SU-DHL-6 (cell line): ENCODE measurements around the gene KIAA1210.

Experiments
- H2AFZ ChIP-seq: fragments of 200-600 bp; sonication (generic); 2 replicates; pipeline ENCODE4 v1.6.1; 2014; ENCODE audit warnings: low read depth, mild to moderate bottlenecking, moderate library complexity, mixed read lengths, antibody characterized with exemption, low read length; ENCODE audit not compliant: severe bottlenecking
- H3F3A ChIP-seq: fragments of 200-600 bp; shearing (Covaris generic); 2 replicates; pipeline ENCODE4 v1.6.0; 2016; ENCODE audit warnings: antibody characterized with exemption, mild to moderate bottlenecking; ENCODE audit not compliant: insufficient read depth
- H3K27ac ChIP-seq: fragments of 200-600 bp; sonication (generic); 2 replicates; pipeline ENCODE4 v1.5.1; 2016; ENCODE audit warnings: low read depth, mild to moderate bottlenecking, low read length, moderate library complexity, mixed read lengths
- H3K27me3 ChIP-seq: fragments of 200-600 bp; sonication (generic), shearing (Covaris generic); 2 replicates; pipeline ENCODE4 v1.6.0; 2014; ENCODE audit warnings: mild to moderate bottlenecking, low read length
- H3K36me3 ChIP-seq: fragments of 200-600 bp; sonication (generic); 2 replicates; pipeline ENCODE4 v1.6.1; 2014; ENCODE audit warnings: mild to moderate bottlenecking, low read length, mixed read lengths
- H3K4me2 ChIP-seq: fragments of 300-600, 200-600 bp; shearing (Covaris generic), sonication (generic); 2 replicates; pipeline ENCODE4 v1.6.0; 2014; ENCODE audit warnings: low read length, low read depth, mild to moderate bottlenecking; ENCODE audit not compliant: poor library complexity, severe bottlenecking
- H3K4me3 ChIP-seq: fragments of 200-600 bp; sonication (generic); 2 replicates; pipeline ENCODE4 v1.5.1; 2014; ENCODE audit warnings: antibody characterized with exemption, low read length, mild to moderate bottlenecking, mixed read lengths; ENCODE audit not compliant: insufficient read depth, poor library complexity, severe bottlenecking
- H3K79me2 ChIP-seq: fragments of 200-600 bp; sonication (generic); 2 replicates; pipeline ENCODE4 v1.6.1; 2014; ENCODE audit warnings: mild to moderate bottlenecking, low read length, moderate library complexity; ENCODE audit not compliant: insufficient read depth
- H3K9ac ChIP-seq: fragments of 200-600 bp; sonication (generic); 2 replicates; pipeline ENCODE4 v1.7.0; 2014; ENCODE audit warnings: mild to moderate bottlenecking, low read length
- H3K9me2 ChIP-seq: fragments of 200-600 bp; sonication (generic); replicated peaks from 2 replicates; pipeline ENCODE4 v1.6.1; 2014; ENCODE audit warnings: low read length; ENCODE audit not compliant: insufficient read depth
- H3K9me3 ChIP-seq: fragments of 200-600 bp; sonication (generic); 2 replicates; pipeline ENCODE4 v1.6.1; 2014; ENCODE audit warnings: low read length, mixed read lengths; ENCODE audit not compliant: insufficient read depth
- H4K20me1 ChIP-seq: fragments of 200-600 bp; sonication (generic); 2 replicates; pipeline ENCODE4 v1.6.1; 2014; ENCODE audit warnings: low read depth, mild to moderate bottlenecking, antibody characterized with exemption, low read length, moderate library complexity, mixed read lengths
- EZH2phosphoT487 ChIP-seq: fragments of 200-600 bp; sonication (generic), shearing (Covaris generic); conservative IDR thresholded peaks from 2 replicates; pipeline ENCODE4 v1.6.1; 2018; ENCODE audit warnings: mild to moderate bottlenecking, antibody characterized with exemption, low read length, moderate library complexity, mixed read lengths
- TF ChIP-seq, protein P1 (sequence below): fragments of 200-600 bp; sonication (generic); IDR thresholded peaks from one replicate; pipeline ENCODE4 v1.5.1; 2017; ENCODE audit warnings: antibody characterized with exemption, mild to moderate bottlenecking, low read length, moderate library complexity; ENCODE audit not compliant: insufficient read depth, poor library complexity, severe bottlenecking

Gene KIAA1210

DNA sequence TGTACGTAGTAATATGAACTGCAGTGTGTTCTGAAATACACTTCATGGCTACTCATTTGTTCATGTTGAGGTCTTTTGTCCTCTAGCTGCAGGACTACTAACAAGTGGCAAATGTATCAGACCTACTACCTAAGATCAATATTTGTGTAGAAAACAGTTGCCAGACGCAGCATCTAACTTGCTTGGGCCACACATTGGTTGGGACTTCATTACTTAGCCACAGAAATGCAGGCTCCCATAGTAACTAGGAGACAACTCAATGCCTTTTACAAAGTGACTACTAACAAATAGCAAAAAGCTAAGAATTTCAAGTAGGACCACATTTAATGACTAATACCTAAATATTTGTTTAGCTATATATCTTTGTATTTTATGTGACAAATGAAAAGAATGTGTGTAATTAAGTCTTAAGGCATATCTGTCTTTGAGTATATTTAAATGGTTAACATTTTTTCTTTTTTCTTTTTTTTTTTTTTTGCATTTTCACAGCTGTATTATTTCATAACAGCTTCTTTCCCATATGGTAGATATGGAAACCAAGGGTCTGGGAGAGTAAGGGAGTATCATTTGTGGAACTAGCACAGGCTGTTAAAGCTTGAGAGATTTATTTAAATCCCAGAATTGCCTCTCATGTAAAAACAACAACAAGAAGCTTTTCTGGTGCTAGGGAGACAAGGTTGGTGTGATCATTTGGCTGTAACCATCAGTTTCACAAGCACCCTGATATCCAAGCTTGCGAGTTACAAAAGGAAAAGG is 52.2 kb downstream of the KIAA1210 start:
- no peaks in the 10 kb centered on the region for H3K9me2 ChIP-seq
- H3K27ac ChIP-seq = no peak overlapping the region
- no peaks in the 10 kb centered on the region for H3K79me2 ChIP-seq
- H3K27me3 ChIP-seq = no peaks in the 10 kb centered on the region
- no peaks in the 10 kb centered on the region for H3K36me3 ChIP-seq
- no peaks in the 10 kb centered on the region for H3F3A ChIP-seq
- no peaks in the 10 kb centered on the region for H4K20me1 ChIP-seq
- H3K4me2 ChIP-seq = no peak overlapping the region
- no peak overlapping the region for H3K4me3 ChIP-seq
- no peak overlapping the region for H2AFZ ChIP-seq
- TF ChIP-seq, protein P1, sequence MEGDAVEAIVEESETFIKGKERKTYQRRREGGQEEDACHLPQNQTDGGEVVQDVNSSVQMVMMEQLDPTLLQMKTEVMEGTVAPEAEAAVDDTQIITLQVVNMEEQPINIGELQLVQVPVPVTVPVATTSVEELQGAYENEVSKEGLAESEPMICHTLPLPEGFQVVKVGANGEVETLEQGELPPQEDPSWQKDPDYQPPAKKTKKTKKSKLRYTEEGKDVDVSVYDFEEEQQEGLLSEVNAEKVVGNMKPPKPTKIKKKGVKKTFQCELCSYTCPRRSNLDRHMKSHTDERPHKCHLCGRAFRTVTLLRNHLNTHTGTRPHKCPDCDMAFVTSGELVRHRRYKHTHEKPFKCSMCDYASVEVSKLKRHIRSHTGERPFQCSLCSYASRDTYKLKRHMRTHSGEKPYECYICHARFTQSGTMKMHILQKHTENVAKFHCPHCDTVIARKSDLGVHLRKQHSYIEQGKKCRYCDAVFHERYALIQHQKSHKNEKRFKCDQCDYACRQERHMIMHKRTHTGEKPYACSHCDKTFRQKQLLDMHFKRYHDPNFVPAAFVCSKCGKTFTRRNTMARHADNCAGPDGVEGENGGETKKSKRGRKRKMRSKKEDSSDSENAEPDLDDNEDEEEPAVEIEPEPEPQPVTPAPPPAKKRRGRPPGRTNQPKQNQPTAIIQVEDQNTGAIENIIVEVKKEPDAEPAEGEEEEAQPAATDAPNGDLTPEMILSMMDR = no peak
- no peak for TF ChIP-seq EZH2phosphoT487
- no peaks in the 10 kb centered on the region for H3K9me3 ChIP-seq
- no peak overlapping the region for H3K9ac ChIP-seq

DNA sequence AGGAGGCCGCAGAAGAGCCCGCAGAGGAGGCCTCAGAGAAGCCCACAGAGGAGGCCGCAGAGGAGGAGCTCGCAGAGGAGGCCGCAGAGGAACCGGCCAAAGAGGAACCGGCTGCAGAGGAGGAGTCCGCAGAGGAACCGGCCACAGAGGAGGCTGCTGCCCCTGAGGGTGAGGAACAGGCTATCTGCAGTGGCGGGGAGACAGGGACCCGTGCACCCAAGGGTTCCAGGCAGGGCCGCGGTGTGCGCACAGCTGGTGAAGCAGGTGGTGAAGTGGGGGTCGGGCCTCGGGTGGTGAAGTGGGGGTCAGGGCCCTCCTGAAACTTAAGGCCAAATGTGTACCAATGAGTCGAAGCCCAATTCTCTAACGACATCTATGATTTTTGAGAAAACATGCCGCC is 53.7 kb downstream of the KIAA1210 start:
- Histone ChIP-seq H3K27me3 (no peaks in the 10 kb centered on the region), H3K36me3 (no peaks in the 10 kb centered on the region), H3K4me2 (no peak overlapping the region), H3K9ac (no peak overlapping the region), H3K27ac (no peak overlapping the region), H3K79me2 (no peaks in the 10 kb centered on the region), H3F3A (no peaks in the 10 kb centered on the region), H3K9me2 (no peaks in the 10 kb centered on the region), H2AFZ (no peak overlapping the region), H3K9me3 (no peaks in the 10 kb centered on the region), H3K4me3 (no peak overlapping the region), H4K20me1 (no peaks in the 10 kb centered on the region)
- TF ChIP-seq, protein P1 = no peak
- TF ChIP-seq EZH2phosphoT487 = no peak

DNA sequence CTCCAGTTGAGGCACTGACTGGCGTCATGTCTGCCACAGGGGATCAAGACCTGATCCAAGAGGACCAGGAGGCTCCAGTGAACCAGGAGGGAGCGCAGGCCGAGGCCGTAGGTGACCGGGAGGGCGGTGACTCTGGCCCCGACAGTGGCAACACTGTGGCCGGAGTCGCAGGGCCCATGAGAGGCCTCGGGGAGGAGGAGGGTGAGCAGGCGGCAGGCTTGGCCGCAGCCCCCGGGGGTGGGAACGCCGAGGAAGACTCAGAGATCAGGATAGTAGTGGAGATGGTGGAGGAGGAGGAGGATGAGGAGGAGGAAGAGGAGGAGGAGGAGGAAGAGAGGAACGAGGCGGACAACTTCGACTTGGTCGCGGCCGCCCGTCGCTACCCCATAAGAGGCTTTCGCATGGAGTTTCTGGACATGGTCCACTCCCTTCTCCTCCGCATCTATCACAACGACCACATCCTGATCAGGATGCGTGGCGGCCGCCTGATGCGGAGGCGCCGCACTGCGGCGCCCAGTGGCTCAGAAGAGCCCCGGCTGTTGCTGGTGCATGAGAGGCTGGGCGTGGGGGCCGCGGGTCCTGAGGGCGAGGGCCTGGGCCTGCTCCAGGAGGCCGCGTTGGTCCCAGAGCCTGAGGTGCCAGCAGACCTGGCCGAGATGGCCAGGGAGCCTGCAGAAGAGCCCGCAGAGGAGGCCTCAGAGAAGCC is 54.3 kb downstream of the KIAA1210 start:
- Histone ChIP-seq H3K36me3 (no peaks in the 10 kb centered on the region), H2AFZ (no peak overlapping the region), H3K9me3 (no peaks in the 10 kb centered on the region), H3K4me2 (no peak overlapping the region), H3K79me2 (no peaks in the 10 kb centered on the region), H4K20me1 (no peaks in the 10 kb centered on the region), H3F3A (no peaks in the 10 kb centered on the region), H3K9ac (no peak overlapping the region), H3K4me3 (no peak overlapping the region), H3K27me3 (no peaks in the 10 kb centered on the region), H3K27ac (no peak overlapping the region), H3K9me2 (no peaks in the 10 kb centered on the region)
- TF ChIP-seq, protein P1 = no peak
- no peak for TF ChIP-seq EZH2phosphoT487
